Left lung (tissue), 10 donors: ENCODE data around the gene S100A8. TPM values are rescaled to one million over a fixed set of nuclear protein-coding genes. Genes with fewer than 3 reads are reported as not detected.

ENCODE experiments used
- ATAC-seq: fragments of 200-7000 bp; cut with Tn5 transposase; one replicate; pipeline ENCODE4 v1.9.1; 2020; ENCODE audit warnings: moderate library complexity
- DNase-seq, 4 donors: peaks; one replicate each; pipeline ENCODE4 v3.0.0-alpha.2; 2013 to 2020
- H3K27ac ChIP-seq, 2 donors: fragments of 200-600 bp; sonication (generic) in 1 of 2; one replicate each; pipeline versions ENCODE4 v1.5.0 to v1.8.0; 2020 to 2021
- H3K27me3 ChIP-seq, 2 donors: fragments of 200-600 bp; sonication (generic) in 1 of 2; one replicate each; pipeline versions ENCODE4 v1.5.0 to v1.8.0; 2020 to 2021
- H3K36me3 ChIP-seq, 2 donors: fragments of 200-600 bp; sonication (generic) in 1 of 2; one replicate each; pipeline versions ENCODE4 v1.5.0 to v1.8.0; 2020 to 2021
- H3K4me1 ChIP-seq, 2 donors: fragments of 200-600 bp; one replicate each; pipeline ENCODE4 v1.8.0; 2021
- H3K4me3 ChIP-seq, 2 donors: fragments of 200-600 bp; sonication (generic) in 1 of 2; one replicate each; pipeline versions ENCODE4 v1.5.0 to v1.8.0; 2020 to 2021; ENCODE audit warnings: mild to moderate bottlenecking in 1 of 2
- H3K9me3 ChIP-seq, 2 donors: fragments of 200-600 bp; sonication (generic) in 1 of 2; one replicate each; pipeline versions ENCODE4 v1.5.0 to v1.8.0; 2020 to 2021
- CTCF ChIP-seq, 2 donors: fragments of 200-600 bp; sonication (generic) in 1 of 2; IDR thresholded peaks; one replicate each; pipeline versions ENCODE4 v1.5.0 to v1.8.0; 2021; ENCODE audit warnings: antibody characterized with exemption in 2 of 2
- intact Hi-C, 2 donors: fragments of 100-400 bp; cut with DNase I; formaldehyde crosslinking; loops; one replicate each; pipeline versions ENCODE4 v1.11.2 to v1.14.2; 2022
- polyA plus RNA-seq, 6 donors: library from polyadenylated mRNA; unstranded; fragments of 120-200 nt; gene quantifications; one replicate each; pipeline ENCODE4 v1.2.1, GENCODE V29; 2013; ENCODE audit not compliant: insufficient read length in 6 of 6
- total RNA-seq, 2 donors: library from RNA; stranded (reverse); fragmentation: NEBNext Ultra II Directional; extraction: Animal tissue kit (Norgen Biotek cat#: 25700); gene quantifications; one replicate each; pipeline ENCODE4 v1.2.1, GENCODE V29; 2021
- donor health status: DM: no; HTN: yes; CAD: no.
- donor health status: DM: no; HTN: no; CAD: no.

S100A8 gene
- total and polyA plus RNA-seq, 8 donors: 10.2 to 1,365 (median 26.2) TPM

GRCh38 chr1:153397924-153398651 lies 7.2 kb upstream of the S100A8 start:
- peaks cover 0 to 37% of the 10 kb centered on the region in 2 donors for H3K4me1 ChIP-seq
- intact Hi-C loops: no loop called here
- H3K27ac ChIP-seq: no peak overlapping the region
- no peak for TF ChIP-seq CTCF (IDR thresholded peaks at IDR 0.05)
- ATAC-seq: no peak
- H3K27me3 ChIP-seq: peaks cover 0 to 20% of the 10 kb centered on the region in 2 donors
- no peaks in the 10 kb centered on the region for H3K9me3 ChIP-seq
- H3K36me3 ChIP-seq: no peaks in the 10 kb centered on the region
- no peak for DNase-seq
- no peak overlapping the region for H3K4me3 ChIP-seq

- intact Hi-C loops: no loop called here
Observed at GRCh38 chr1:153397051-153397923, 6.4 kb upstream of the S100A8 start.

GRCh38 chr1:153396461-153396860 lies 5.6 kb upstream of the S100A8 start:
- Histone ChIP-seq H3K4me3 (no peak overlapping the region), H3K9me3 (no peaks in the 10 kb centered on the region), H3K4me1 (peaks cover 0 to 45% of the 10 kb centered on the region in 2 donors), H3K27ac (no peak overlapping the region), H3K36me3 (no peaks in the 10 kb centered on the region), H3K27me3 (peaks cover 0 to 22% of the 10 kb centered on the region in 2 donors)
- TF ChIP-seq CTCF (IDR thresholded peaks at IDR 0.05): no peak
- ATAC-seq (no peak), DNase-seq (no peak)
- intact Hi-C loops: no loop called here

More at GRCh38 chr1:153397051-153397923, 6.4 kb upstream of the S100A8 start:
- Histone ChIP-seq H3K4me3 (no peak overlapping the region), H3K36me3 (no peaks in the 10 kb centered on the region), H3K9me3 (no peaks in the 10 kb centered on the region), H3K27me3 (peaks cover 0 to 20% of the 10 kb centered on the region in 2 donors), H3K27ac (no peak overlapping the region), H3K4me1 (peaks cover 0 to 41% of the 10 kb centered on the region in 2 donors)
- TF ChIP-seq CTCF (IDR thresholded peaks at IDR 0.05): no peak
- no peak for ATAC-seq
- no peak for DNase-seq

GRCh38 chr1:153395776-153396175 lies 4.9 kb upstream of the S100A8 start:
- Histone ChIP-seq H3K27me3 (peaks cover 0 to 25% of the 10 kb centered on the region in 2 donors), H3K9me3 (no peaks in the 10 kb centered on the region), H3K4me3 (no peak overlapping the region), H3K36me3 (no peaks in the 10 kb centered on the region), H3K27ac (no peak overlapping the region), H3K4me1 (peaks cover 0 to 50% of the 10 kb centered on the region in 2 donors)
- DNase-seq (no peak), ATAC-seq (no peak)
- intact Hi-C loops: no loop called here
- TF ChIP-seq CTCF (IDR thresholded peaks at IDR 0.05): no peak

GRCh38 chr1:153395136-153395685 lies 4.3 kb upstream of the S100A8 start:
- Histone ChIP-seq H3K27ac (peak overlapping the region in 1 of 2 donors; percentile 93), H3K4me3 (no peak overlapping the region), H3K4me1 (peaks cover 0 to 50% of the 10 kb centered on the region in 2 donors), H3K36me3 (no peaks in the 10 kb centered on the region), H3K9me3 (no peaks in the 10 kb centered on the region), H3K27me3 (peaks cover 0 to 25% of the 10 kb centered on the region in 2 donors)
- TF ChIP-seq CTCF (IDR thresholded peaks at IDR 0.05): no peak
- DNase-seq: no peak
- intact Hi-C loops: no loop called here
- ATAC-seq: no peak
